ENCODE measurements around the gene NEK9. TPM values are rescaled to one million over a fixed set of nuclear protein-coding genes. Genes with fewer than 3 reads are reported as not detected.

Gene NEK9
- total and polyA plus RNA-seq, 9 of the 15 experiments (the other 6 are each of a cell fraction or from before 2014, with no cell fraction given), result 2.8 to 39.6 (median 19.8) TPM

- TF ChIP-seq SAFB (IDR thresholded peaks at IDR 0.05; ENCODE audit: borderline replicate concordance, low read depth, low read length) (no peak), NCOR1 (IDR thresholded peaks at IDR 0.05) (no peak; the same call in 1 of the 2 replicates), ARID3A (IDR thresholded peaks at IDR 0.05; ENCODE audit: borderline replicate concordance, low read depth, low read length) (no peak), MBD2 (IDR thresholded peaks at IDR 0.05; ENCODE audit: borderline replicate concordance, low read depth) (no peak; the same call in 1 of the 2 replicates), ATF2 (CRISPR knock-in tag; IDR thresholded peaks at IDR 0.05) (no peak), RCOR1 (IDR thresholded peaks at IDR 0.05; ENCODE audit: borderline replicate concordance in 1 of 2, low read depth in 2 of 2, low read length in 2 of 2) (0 out of 4 replicates have a peak, but pooled peaks of 1 of the 2 experiments have one; percentile 2), NR3C1 (CRISPR knock-in tag; IDR thresholded peaks at IDR 0.05) (peak; percentile 84; the same call in 1 of the 2 replicates), ZNF311 (CRISPR knock-in tag; IDR thresholded peaks at IDR 0.05) (no peak), GATAD2A (IDR thresholded peaks at IDR 0.05) (no peak), BACH1 (tag; IDR thresholded peaks at IDR 0.05) (no peak), MCM3 (IDR thresholded peaks at IDR 0.05) (no peak), HCFC1 (IDR thresholded peaks at IDR 0.05; ENCODE audit: low read depth, low read length) (peak; percentile 74), SAP30 (IDR thresholded peaks at IDR 0.05; ENCODE audit: borderline replicate concordance, insufficient read depth, low read depth, low read length, poor library complexity, severe bottlenecking) (no peak), SMARCA4 (IDR thresholded peaks at IDR 0.05) (no peak), DIDO1 (tag; IDR thresholded peaks at IDR 0.05; ENCODE audit: low read depth) (no peak), KDM1A (IDR thresholded peaks at IDR 0.05) (no peak), HDGF (IDR thresholded peaks at IDR 0.05) (no peak), COPS2 (conservative IDR thresholded peaks at IDR 0.05) (no peak), THRB (CRISPR knock-in tag; conservative IDR thresholded peaks at IDR 0.05) (no peak), CTCF (IDR thresholded peaks at IDR 0.05 in 2 of 3, conservative IDR thresholded peaks at IDR 0.05 in 1 of 3; ENCODE audit: insufficient read depth in 2 of 3, low read depth in 1 of 3, low read length in 3 of 3) (no peak), HMGN3 (IDR thresholded peaks at IDR 0.05; ENCODE audit: borderline replicate concordance, extremely low read depth, insufficient read length, low read depth, low read length) (peak; percentile 50), BRD9 (IDR thresholded peaks at IDR 0.05; ENCODE audit: low read depth, partially characterized antibody) (peak; percentile 47), CCAR2 (IDR thresholded peaks at IDR 0.05; ENCODE audit: low read depth, low read length) (no peak), ZNF212 (CRISPR knock-in tag; IDR thresholded peaks at IDR 0.05) (no peak)
Measured at GRCh38 chr14:75126679-75127473, at the start of gene NEK9 (continued).
